ENCODE results near the gene S100A12.

The S100A12 gene

GRCh38 chr1:153396461-153396860 is 21.0 kb upstream of the S100A12 start:
- no peak for DNase-seq

GRCh38 chr1:153395776-153396175 is 20.4 kb upstream of the S100A12 start:
- DNase-seq, result no peak

GRCh38 chr1:153395136-153395685 is 19.8 kb upstream of the S100A12 start:
- no peak for DNase-seq

- no peak for DNase-seq
These were observed 19.0 kb upstream of the S100A12 start for GRCh38 chr1:153394391-153394790.

- DNase-seq, result no peak
These were observed 18.5 kb upstream of the S100A12 start for GRCh38 chr1:153393926-153394325.

GRCh38 chr1:153392822-153393221 is 17.4 kb upstream of the S100A12 start:
- no peak for DNase-seq

- no peak for DNase-seq
These were observed 16.8 kb upstream of the S100A12 start for GRCh38 chr1:153392258-153392657.

GRCh38 chr1:153390938-153391710 is 15.7 kb upstream of the S100A12 start, which contains the start of gene S100A8:
Gene S100A8 (minus strand): TSS chr1:153391073. CDS start chr1:153390535, 538 bp downstream.
- DNase-seq, result no peak

GRCh38 chr1:153389973-153390879 is 14.8 kb upstream of the S100A12 start:
- no peak for DNase-seq

GRCh38 chr1:153389401-153389800 is 14.0 kb upstream of the S100A12 start:
- DNase-seq, result no peak

- no peak for DNase-seq
These were observed 12.4 kb upstream of the S100A12 start for GRCh38 chr1:153387785-153388184.

GRCh38 chr1:153387001-153387400 is 11.6 kb upstream of the S100A12 start:
- no peak for DNase-seq

- DNase-seq, result no peak
These were observed 11.1 kb upstream of the S100A12 start for GRCh38 chr1:153386500-153386901.

- no peak for DNase-seq
These were observed 9.6 kb upstream of the S100A12 start for GRCh38 chr1:153384958-153385580.

- DNase-seq, result peak; percentile 34
These were observed 5.3 kb upstream of the S100A12 start for GRCh38 chr1:153380711-153381110.

- no peak for DNase-seq
These were observed 4.2 kb upstream of the S100A12 start for GRCh38 chr1:153379591-153379990.

- no peak for DNase-seq
These were observed 1.4 kb downstream of the S100A12 start for GRCh38 chr1:153374071-153374470.

- DNase-seq, result no peak
These were observed 2.9 kb downstream of the S100A12 start for GRCh38 chr1:153372571-153372970.

GRCh38 chr1:153371231-153371630 is 4.2 kb downstream of the S100A12 start:
- no peak for DNase-seq

- DNase-seq, result no peak
These were observed 5.3 kb downstream of the S100A12 start for GRCh38 chr1:153370146-153370545.

- DNase-seq, result no peak
These were observed 6.9 kb downstream of the S100A12 start for GRCh38 chr1:153368495-153368894.

- DNase-seq, result no peak
These were observed 8.3 kb downstream of the S100A12 start for GRCh38 chr1:153367090-153367489.

GRCh38 chr1:153366261-153366660 is 9.2 kb downstream of the S100A12 start:
- DNase-seq, result no peak

All from activated CD8-positive, alpha-beta memory T cell treated with anti-CD3 and anti-CD28 coated beads, Interleukin-2, amount 50 U/mL, for 48 hours (primary cell).